GM23338 (cell line): ENCODE measurements around the gene ALOX5AP. TPM values are rescaled to one million over a fixed set of nuclear protein-coding genes. Genes with fewer than 3 reads are reported as not detected.

Source experiments
- ATAC-seq: fragments of 200-7000 bp; cut with Tn5 transposase; 3 replicates; pipeline ENCODE4 v1.9.1; 2020
- DNase-seq: peaks from one replicate; pipeline ENCODE4 v3.0.0-alpha.2; 2015; ENCODE audit warnings: low spot score
- H2AFZ ChIP-seq: fragments of 200-600 bp; sonication (generic); 2 replicates; pipeline ENCODE4 v1.8.0; 2016; ENCODE audit warnings: antibody characterized with exemption, mild to moderate bottlenecking, moderate library complexity
- H3F3A ChIP-seq: fragments of 200-600 bp; sonication (generic); replicated peaks from 2 replicates; pipeline ENCODE4 v1.8.0; 2017; ENCODE audit warnings: antibody characterized with exemption, mixed run types, low read depth
- H3K27ac ChIP-seq: fragments of 200-600 bp; sonication (generic); 2 replicates; pipeline ENCODE4 v1.6.1; 2016; ENCODE audit warnings: low read depth
- H3K27me3 ChIP-seq: fragments of 200-600 bp; sonication (generic); 2 replicates; pipeline ENCODE4 v1.8.0; 2016; ENCODE audit warnings: mild to moderate bottlenecking, mixed run types, moderate library complexity; ENCODE audit not compliant: insufficient read depth
- H3K36me3 ChIP-seq: fragments of 200-600 bp; sonication (generic); 2 replicates; pipeline ENCODE4 v1.8.0; 2016; ENCODE audit warnings: mild to moderate bottlenecking; ENCODE audit not compliant: insufficient read depth
- H3K4me1 ChIP-seq: fragments of 200-600 bp; sonication (generic); 2 replicates; pipeline ENCODE4 v1.8.0; 2016; ENCODE audit warnings: mild to moderate bottlenecking, moderate library complexity; ENCODE audit not compliant: insufficient read depth
- H3K4me2 ChIP-seq: fragments of 200-600 bp; sonication (generic); 2 replicates; pipeline ENCODE4 v1.7.1; 2017; ENCODE audit warnings: mixed run types
- H3K4me3 ChIP-seq: fragments of 200-600 bp; sonication (generic); 2 replicates; pipeline ENCODE4 v1.6.1; 2016; ENCODE audit warnings: mixed run types
- H3K79me2 ChIP-seq: fragments of 200-600 bp; sonication (generic); replicated peaks from 2 replicates; pipeline ENCODE4 v1.8.0; 2017; ENCODE audit warnings: mild to moderate bottlenecking; ENCODE audit not compliant: insufficient read depth
- H3K9me2 ChIP-seq: fragments of 200-600 bp; sonication (generic); 2 replicates; pipeline ENCODE4 v1.8.0; 2017; ENCODE audit not compliant: insufficient read depth
- H4K20me1 ChIP-seq: fragments of 200-600 bp; sonication (generic); replicated peaks from 2 replicates; pipeline ENCODE4 v1.8.0; 2017; ENCODE audit warnings: mild to moderate bottlenecking; ENCODE audit not compliant: insufficient read depth
- H3K27ac Mint-ChIP-seq: 2 replicates; pipeline ENCODE4 v1.8.0; 2020; ENCODE audit warnings: inconsistent platforms, mild to moderate bottlenecking, moderate library complexity, mixed read lengths
- H3K27me3 Mint-ChIP-seq: 3 replicates; pipeline ENCODE4 v1.8.0; 2022; ENCODE audit warnings: low read depth, mild to moderate bottlenecking, moderate library complexity, mixed read lengths, inconsistent platforms; ENCODE audit not compliant: insufficient read depth, poor library complexity
- H3K36me3 Mint-ChIP-seq: 3 replicates; pipeline ENCODE4 v1.8.0; 2021; ENCODE audit warnings: low read depth, mild to moderate bottlenecking, inconsistent platforms, moderate library complexity, mixed read lengths
- H3K4me1 Mint-ChIP-seq: 3 replicates; pipeline ENCODE4 v1.8.0; 2020; ENCODE audit warnings: mild to moderate bottlenecking, inconsistent platforms, mixed read lengths
- H3K4me3 Mint-ChIP-seq: 3 replicates; pipeline ENCODE4 v1.8.0; 2021; ENCODE audit warnings: moderate library complexity, mild to moderate bottlenecking, inconsistent platforms, mixed read lengths
- H3K9me3 Mint-ChIP-seq: 3 replicates; pipeline ENCODE4 v1.8.0; 2020; ENCODE audit warnings: moderate library complexity, mild to moderate bottlenecking, inconsistent platforms, mixed read lengths
- CTCF ChIP-seq, 2 experiments: fragments of 200-600 bp in 1 of 2; sonication (generic) in 1 of 2; conservative IDR thresholded peaks; 2 replicates each; pipeline versions ENCODE4 v1.5.1 to v1.6.1; 2016 to 2017; ENCODE audit warnings: antibody characterized with exemption in 2 of 2, low read depth in 2 of 2, mild to moderate bottlenecking in 2 of 2, moderate library complexity in 1 of 2
- EZH2 ChIP-seq: fragments of 200-600 bp; sonication (generic); IDR thresholded peaks from one replicate; pipeline ENCODE4 v1.8.0; 2017; ENCODE audit warnings: antibody characterized with exemption, mild to moderate bottlenecking, low read depth; ENCODE audit not compliant: unreplicated experiment
- NANOG ChIP-seq: IDR thresholded peaks from 2 replicates; pipeline ENCODE4 v1.6.1; 2016; ENCODE audit warnings: antibody characterized with exemption, borderline replicate concordance
- polyA plus RNA-seq: library from polyadenylated mRNA; unstranded; fragments of >200 nt; fragmentation: Nextera tagmentation; extraction: Ambion mirVana; gene quantifications from 2 replicates; pipeline ENCODE4 v1.2.1, GENCODE V29; 2016
- total RNA-seq: library from RNA; depleted of rRNA; stranded (reverse); fragments of >200 nt; shearing (Covaris generic); gene quantifications from 2 replicates; pipeline ENCODE4 v1.2.3, GENCODE V29; 2014
- TF ChIP-seq, protein P1 (sequence below): IDR thresholded peaks from 2 replicates; pipeline ENCODE4 v1.6.1; 2016; ENCODE audit warnings: antibody characterized with exemption
- TF ChIP-seq, protein P2 (sequence below): fragments of 250-450 bp; sonication (Bioruptor Pico); IDR thresholded peaks from 2 replicates; pipeline ENCODE4 v1.5.0; 2020; ENCODE audit warnings: mild to moderate bottlenecking, moderate library complexity

The ALOX5AP gene
- total and polyA plus RNA-seq, 2 experiments from 2014 or later, result 0.23 TPM; not detected in 1

DNA sequence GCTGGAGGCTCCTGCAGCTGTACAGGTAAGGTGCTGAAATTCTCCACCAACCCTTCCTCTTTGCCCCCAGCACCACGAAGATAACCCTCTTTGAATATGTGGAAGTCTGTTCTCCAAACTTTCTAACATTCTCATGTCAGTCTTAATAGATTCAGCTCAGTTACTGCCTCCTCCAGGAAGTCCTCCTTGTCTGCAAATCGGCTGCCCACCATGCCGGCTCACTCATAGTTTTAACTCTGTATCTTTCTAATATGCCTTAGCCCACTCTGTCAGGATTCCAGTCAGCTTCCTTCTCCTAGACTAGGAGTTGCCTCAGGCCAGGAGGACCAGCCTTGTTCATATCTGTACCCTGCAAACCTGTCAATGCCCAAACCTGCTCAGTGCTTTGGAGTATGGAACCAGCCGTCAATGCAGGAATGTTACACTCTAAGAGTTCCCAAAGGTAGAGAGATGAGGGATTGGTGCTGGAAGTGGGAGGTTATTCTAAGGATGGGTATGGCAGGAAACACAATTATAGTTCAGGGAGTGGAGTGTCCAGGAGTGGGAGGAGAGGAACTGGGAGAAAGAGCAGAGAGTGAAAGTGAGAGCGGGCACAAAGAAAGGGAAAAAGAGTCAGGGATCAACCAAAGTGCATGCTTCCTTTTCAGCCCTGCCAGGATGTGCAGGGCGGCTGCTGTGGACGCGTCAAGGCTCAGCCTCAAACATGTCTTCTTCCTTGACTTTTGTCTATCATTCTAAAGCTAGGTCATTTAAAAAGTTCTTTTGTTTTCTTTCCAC lies 38.0 kb upstream of the ALOX5AP start:
- Mint-ChIP-seq H3K27me3 (peaks cover 8% of the 10 kb centered on the region), H3K9me3 (no peaks in the 10 kb centered on the region), H3K36me3 (no peaks in the 10 kb centered on the region), H3K4me3 (no peak overlapping the region), H3K27ac (no peak overlapping the region), H3K4me1 (peaks cover 29% of the 10 kb centered on the region)
- Histone ChIP-seq H3K9me2 (no peaks in the 10 kb centered on the region), H4K20me1 (no peaks in the 10 kb centered on the region), H3K4me1 (peaks cover 17% of the 10 kb centered on the region), H3F3A (no peaks in the 10 kb centered on the region), H2AFZ (0 out of 2 replicates have a peak overlapping the region, but pooled peaks have one; percentile 38), H3K27me3 (no peaks in the 10 kb centered on the region), H3K79me2 (no peaks in the 10 kb centered on the region), H3K27ac (no peak overlapping the region), H3K36me3 (no peaks in the 10 kb centered on the region), H3K4me3 (no peak overlapping the region), H3K4me2 (no peak overlapping the region)
- DNase-seq (no peak), ATAC-seq (no peak)
- TF ChIP-seq CTCF (conservative IDR thresholded peaks at IDR 0.05; ENCODE audit: low read depth in 2 of 2) (no peak), EZH2 (no peak)

DNA sequence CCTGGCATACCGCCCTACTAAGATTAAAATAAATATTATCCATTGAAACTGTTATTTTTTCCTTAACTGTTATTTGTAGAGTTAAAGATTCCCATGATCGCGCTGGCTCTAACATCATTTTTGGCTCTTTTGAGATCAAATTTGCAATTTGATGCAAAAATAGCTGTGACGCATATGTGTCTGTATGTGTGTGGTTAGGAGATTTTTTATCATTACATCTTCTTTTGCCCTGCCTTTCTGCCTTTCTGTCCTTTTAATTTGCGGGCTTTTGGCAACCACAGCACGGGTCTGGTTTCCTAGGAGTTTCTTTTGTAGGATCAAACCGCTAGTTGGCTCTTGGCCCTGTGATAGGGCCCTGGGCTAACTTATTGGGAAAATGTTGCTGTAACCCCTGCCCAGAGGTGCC lies 37.3 kb upstream of the ALOX5AP start:
- H3K4me2 ChIP-seq, result no peak overlapping the region
- Mint-ChIP-seq H3K36me3 (no peaks in the 10 kb centered on the region), H3K4me3 (no peak overlapping the region), H3K27ac (no peak overlapping the region), H3K9me3 (no peaks in the 10 kb centered on the region), H3K4me1 (peaks cover 29% of the 10 kb centered on the region), H3K27me3 (peaks cover 8% of the 10 kb centered on the region)
- H3K4me1 ChIP-seq, result peaks cover 17% of the 10 kb centered on the region
- H3K27me3 ChIP-seq, result no peaks in the 10 kb centered on the region
- DNase-seq (no peak), ATAC-seq (no peak)
- H2AFZ ChIP-seq, result no peak overlapping the region; the same call in 1 of the 2 replicates
- H3K79me2 ChIP-seq, result no peaks in the 10 kb centered on the region
- H4K20me1 ChIP-seq, result no peaks in the 10 kb centered on the region
- H3K4me3 ChIP-seq, result no peak overlapping the region
- no peaks in the 10 kb centered on the region for H3K36me3 ChIP-seq
- no peaks in the 10 kb centered on the region for H3F3A ChIP-seq
- no peaks in the 10 kb centered on the region for H3K9me2 ChIP-seq
- no peak overlapping the region for H3K27ac ChIP-seq
- TF ChIP-seq NANOG, result no peak
- TF ChIP-seq CTCF (conservative IDR thresholded peaks at IDR 0.05; ENCODE audit: low read depth in 2 of 2), result no peak
- TF ChIP-seq, protein P1, sequence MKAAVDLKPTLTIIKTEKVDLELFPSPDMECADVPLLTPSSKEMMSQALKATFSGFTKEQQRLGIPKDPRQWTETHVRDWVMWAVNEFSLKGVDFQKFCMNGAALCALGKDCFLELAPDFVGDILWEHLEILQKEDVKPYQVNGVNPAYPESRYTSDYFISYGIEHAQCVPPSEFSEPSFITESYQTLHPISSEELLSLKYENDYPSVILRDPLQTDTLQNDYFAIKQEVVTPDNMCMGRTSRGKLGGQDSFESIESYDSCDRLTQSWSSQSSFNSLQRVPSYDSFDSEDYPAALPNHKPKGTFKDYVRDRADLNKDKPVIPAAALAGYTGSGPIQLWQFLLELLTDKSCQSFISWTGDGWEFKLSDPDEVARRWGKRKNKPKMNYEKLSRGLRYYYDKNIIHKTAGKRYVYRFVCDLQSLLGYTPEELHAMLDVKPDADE, result no peak
- TF ChIP-seq, protein P2, sequence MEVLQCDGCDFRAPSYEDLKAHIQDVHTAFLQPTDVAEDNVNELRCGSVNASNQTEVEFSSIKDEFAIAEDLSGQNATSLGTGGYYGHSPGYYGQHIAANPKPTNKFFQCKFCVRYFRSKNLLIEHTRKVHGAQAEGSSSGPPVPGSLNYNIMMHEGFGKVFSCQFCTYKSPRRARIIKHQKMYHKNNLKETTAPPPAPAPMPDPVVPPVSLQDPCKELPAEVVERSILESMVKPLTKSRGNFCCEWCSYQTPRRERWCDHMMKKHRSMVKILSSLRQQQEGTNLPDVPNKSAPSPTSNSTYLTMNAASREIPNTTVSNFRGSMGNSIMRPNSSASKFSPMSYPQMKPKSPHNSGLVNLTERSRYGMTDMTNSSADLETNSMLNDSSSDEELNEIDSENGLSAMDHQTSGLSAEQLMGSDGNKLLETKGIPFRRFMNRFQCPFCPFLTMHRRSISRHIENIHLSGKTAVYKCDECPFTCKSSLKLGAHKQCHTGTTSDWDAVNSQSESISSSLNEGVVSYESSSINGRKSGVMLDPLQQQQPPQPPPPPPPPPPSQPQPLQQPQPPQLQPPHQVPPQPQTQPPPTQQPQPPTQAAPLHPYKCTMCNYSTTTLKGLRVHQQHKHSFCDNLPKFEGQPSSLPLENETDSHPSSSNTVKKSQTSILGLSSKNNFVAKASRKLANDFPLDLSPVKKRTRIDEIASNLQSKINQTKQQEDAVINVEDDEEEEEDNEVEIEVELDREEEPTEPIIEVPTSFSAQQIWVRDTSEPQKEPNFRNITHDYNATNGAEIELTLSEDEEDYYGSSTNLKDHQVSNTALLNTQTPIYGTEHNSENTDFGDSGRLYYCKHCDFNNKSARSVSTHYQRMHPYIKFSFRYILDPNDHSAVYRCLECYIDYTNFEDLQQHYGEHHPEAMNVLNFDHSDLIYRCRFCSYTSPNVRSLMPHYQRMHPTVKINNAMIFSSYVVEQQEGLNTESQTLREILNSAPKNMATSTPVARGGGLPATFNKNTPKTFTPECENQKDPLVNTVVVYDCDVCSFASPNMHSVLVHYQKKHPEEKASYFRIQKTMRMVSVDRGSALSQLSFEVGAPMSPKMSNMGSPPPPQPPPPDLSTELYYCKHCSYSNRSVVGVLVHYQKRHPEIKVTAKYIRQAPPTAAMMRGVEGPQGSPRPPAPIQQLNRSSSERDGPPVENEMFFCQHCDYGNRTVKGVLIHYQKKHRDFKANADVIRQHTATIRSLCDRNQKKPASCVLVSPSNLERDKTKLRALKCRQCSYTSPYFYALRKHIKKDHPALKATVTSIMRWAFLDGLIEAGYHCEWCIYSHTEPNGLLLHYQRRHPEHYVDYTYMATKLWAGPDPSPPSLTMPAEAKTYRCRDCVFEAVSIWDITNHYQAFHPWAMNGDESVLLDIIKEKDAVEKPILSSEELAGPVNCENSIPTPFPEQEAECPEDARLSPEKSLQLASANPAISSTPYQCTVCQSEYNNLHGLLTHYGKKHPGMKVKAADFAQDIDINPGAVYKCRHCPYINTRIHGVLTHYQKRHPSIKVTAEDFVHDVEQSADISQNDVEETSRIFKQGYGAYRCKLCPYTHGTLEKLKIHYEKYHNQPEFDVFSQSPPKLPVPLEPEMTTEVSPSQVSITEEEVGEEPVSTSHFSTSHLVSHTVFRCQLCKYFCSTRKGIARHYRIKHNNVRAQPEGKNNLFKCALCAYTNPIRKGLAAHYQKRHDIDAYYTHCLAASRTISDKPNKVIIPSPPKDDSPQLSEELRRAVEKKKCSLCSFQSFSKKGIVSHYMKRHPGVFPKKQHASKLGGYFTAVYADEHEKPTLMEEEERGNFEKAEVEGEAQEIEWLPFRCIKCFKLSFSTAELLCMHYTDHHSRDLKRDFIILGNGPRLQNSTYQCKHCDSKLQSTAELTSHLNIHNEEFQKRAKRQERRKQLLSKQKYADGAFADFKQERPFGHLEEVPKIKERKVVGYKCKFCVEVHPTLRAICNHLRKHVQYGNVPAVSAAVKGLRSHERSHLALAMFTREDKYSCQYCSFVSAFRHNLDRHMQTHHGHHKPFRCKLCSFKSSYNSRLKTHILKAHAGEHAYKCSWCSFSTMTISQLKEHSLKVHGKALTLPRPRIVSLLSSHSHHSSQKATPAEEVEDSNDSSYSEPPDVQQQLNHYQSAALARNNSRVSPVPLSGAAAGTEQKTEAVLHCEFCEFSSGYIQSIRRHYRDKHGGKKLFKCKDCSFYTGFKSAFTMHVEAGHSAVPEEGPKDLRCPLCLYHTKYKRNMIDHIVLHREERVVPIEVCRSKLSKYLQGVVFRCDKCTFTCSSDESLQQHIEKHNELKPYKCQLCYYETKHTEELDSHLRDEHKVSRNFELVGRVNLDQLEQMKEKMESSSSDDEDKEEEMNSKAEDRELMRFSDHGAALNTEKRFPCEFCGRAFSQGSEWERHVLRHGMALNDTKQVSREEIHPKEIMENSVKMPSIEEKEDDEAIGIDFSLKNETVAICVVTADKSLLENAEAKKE (CRISPR knock-in tag), result no peak
